Astrocyte of the hippocampus (primary cell): ENCODE results near the gene VASH1.
A peak's percentile ranks its signal among the peaks of the same experiment; 100 is the strongest.
"Not testable (repeated sequence)": the region's sequence is repeated elsewhere in the genome, so short reads cannot be mapped to it uniquely, and the experiment has no call there.

Experiments used
- DNase-seq: peaks from one replicate; pipeline ENCODE4 v3.0.0; 2011; ENCODE audit warnings: low read depth, low spot score

The VASH1 gene

DNA sequence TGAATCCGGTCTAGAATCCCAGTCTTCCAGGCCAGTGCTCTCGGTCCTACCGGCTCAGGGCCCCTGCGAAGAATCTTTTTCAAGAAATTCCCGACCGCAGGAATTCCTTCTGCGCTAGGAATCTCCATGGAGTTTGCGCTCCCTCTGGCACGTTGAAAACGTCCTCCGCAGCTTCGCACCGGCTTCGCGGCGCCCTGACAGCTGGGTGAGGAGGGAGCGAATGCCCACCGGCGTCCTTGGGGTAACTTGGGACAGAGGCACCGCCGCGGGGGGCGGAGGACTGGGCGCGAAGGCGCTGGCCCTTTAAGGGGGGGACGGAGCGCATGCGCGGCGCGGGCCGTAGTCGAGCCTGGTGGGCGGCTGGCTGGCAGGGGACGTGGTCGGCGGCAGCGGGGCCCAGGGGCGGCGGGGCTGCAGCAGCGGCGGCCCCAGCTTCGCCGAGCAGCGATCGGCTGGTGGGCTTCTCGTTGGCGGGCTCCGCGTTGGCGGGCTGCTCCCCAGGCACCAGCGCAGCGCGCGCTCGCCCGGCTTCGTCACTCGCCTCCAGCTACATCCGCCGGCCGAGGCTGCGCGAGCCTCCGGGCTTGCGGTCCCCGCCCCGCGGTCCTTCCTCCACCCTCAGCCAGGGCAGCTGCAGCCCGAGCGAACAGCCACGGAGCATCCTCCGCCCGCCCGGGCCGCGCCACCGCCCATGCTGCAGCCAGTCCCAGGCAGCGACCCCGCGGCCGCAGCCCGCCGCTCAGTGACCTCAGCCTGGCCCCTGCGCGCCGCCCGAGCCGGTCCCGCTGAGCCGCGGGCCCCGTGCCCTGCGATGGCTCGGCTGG lies at the start of gene VASH1:
VASH1 (plus strand) TSS at position 333 of the 824 bp plus-strand sequence. CDS start 1,354 bp downstream, outside the sequence.
- peak; percentile 88 for DNase-seq

DNA sequence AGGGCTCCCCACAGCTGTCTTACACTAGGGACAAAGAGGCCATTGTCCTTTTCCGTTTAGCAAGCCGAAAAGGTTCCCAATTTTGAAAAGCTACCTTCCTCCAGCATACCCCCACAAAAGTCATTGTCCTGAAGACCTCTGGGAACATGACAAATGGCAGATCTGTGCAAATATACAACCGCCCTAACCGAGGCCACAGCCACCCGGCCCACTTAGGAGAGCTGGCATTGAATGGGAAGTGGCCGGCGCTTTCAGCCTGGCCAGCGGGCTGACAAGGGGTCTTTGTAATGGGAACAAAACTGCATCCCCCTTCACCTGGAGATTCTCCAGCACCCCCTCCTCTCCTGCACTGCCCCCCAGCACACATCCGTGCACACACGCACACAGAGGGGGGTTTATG lies 48.1 kb upstream of the VASH1 start:
- no peak for DNase-seq

DNA sequence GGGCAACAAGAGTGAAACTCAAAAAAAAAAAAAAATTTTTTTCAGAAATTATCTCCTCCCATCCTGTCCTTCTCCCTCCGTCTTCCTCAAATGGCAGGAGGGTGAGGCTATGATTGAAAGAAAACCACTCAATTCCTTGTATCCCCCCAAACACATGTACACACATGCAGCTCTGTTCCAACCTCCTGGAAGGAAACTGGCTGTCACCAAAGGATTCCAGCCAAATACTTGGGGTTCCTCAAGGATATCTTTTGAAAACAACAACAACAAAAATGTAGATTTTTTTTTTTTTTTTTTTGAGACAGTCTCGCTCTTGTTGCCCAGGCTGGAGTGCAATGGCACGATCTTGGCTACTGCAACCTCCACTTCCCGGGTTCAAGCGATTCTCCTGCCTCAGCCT lies 46.8 kb upstream of the VASH1 start:
- DNase-seq, result no peak

DNA sequence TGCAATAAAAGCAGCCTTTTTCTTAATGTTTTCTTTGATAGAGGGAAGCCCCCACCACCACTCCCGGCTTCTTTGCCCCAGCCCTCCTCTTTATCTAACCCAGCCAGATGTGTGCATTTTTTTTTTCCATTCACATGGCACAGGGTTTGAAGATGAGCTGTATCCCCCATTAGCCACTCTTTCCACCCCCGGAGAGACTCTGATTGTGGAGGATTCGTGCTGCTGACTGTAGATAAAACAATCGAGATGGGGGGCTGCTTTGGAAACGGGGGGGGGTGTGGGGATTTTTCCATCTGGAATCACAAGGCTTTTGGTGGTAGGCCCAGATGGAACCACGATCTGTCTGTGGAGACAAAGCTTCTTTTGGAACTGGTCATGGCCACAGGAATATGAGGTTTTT lies 46.2 kb upstream of the VASH1 start:
- DNase-seq, result no peak

DNA sequence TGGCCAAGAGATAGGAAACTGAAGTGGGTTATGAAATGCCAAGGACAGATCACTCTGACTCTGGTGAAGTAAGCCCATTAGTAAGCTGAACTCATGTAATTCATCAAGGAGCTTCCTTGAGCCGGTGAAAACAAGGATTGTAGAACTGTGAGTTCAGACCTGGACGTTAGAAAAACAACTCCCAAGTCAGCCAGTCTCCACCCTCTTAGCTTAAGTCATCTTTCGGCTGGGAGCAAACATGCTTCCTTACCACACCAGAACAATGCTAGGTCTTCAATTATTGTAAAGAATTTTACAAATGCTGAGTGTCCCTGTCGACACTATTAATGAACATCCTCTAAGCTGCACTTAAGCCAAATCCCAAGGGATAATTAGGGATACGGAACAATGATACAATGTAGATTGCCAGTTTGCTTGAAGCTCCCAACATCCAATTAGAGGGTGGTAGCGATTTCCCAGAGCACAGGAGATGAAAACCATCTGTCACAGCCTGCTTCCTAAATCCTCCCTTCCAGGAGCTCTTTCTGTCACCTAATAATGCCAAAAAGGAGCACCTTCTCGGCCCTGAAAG lies 45.7 kb upstream of the VASH1 start:
- DNase-seq, result no peak

DNA sequence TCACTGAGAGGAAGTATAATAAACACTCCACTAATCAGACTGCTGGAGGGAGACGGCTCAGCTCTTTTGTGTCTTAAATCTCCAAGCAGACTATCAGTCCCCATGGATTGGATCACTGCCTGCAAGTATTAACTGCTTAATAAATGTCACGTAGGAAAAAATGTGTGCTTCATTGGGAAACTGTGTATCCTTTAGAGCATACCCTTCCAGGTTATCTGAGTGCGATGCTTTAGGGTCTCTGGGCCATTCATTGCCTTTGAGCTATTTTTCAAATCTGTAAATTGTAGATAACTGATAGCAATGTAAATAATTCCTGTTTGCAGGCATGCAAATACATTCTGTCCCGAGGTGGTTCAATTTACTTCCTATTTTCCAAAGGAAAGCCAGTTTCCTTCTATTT lies 45.0 kb upstream of the VASH1 start:
- DNase-seq, result no peak

DNA sequence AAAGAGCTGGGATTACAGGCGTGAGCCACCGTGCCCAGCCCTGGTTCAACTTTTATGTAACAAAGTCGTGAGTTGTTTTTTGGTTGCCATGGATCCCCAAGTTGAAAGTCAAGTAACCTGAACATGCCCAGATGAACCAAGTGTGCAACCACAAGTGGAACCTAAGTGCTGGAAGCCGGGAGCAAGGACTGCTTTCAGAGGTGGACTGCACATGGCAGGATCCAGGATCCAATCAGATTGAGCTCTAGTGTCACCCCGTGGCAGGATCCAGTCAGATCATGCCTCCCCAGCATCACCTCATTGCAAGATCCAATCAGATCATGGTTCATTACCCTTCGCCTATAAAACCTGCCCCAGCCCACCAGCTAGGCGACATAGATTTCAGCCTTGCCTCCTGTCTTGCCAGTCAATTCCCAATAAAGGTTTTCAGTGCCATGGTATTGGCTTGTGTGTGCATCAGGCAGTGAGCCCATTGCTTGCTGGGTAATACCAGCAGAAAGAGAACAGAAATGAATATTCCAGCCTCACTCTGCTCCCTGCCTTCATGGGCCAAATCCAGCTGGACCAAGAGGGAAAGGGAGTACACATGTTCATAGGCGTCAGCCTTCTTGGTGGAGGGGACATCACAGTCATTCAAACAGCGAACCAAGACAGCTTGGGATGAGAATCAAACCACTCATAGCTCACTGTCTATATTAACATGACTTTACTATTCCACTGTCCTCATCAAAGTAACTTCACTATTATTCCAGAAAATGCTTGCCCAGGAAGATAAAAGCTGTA lies 43.6 kb upstream of the VASH1 start:
- no peak for DNase-seq

DNA sequence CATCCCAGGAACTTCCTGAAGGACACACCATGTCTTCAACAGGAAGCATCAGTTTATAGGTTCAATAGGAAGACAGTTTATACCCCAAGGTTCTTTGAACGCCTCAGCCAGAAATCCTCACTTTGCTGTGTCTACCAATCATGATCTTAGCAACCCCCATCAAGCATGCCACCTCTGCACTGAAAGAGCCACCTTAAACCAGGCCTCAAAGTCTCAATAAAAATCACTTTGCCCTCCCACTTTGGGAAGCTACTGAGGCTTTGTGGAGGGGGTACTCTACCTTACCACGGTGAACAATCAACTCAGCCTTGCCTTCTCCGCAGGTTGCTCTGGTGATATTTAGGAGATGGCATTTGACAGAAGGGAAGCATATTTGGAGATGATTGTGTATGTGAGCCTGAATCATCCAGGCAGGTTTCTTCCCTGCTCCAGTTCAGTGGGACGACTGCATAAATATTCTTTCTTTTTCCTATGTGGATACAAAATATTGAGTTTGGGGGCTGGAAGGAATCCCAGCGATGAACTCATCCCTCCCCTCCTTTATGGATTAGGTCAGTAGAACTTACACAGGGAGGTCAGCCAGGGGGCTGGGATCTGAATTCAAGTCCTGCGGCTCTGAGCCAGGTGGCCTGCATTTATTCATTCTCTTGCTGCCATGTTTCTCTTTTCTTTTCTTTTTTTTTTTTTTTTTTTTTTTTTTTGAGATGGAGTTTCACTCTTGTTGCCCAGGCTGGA lies 42.8 kb upstream of the VASH1 start:
- DNase-seq, result no peak

DNA sequence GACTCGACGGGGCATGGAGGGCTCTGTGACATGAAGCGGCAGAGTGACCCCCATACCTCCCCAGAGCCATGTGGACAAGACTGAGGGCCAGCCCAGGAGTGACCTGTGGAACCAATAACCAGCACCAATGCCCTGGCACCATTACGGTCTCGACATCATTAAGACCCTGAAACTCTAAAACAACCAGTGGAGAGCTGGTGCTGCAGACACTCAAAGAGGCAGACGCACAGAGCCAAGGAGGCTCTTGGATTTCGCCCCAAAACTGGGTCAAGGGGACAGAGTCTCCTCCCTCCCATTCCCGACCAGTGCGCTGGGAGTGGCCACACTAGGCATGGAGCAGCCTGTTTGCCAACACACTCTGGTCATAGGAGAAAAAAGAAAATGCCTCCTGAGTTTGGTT lies 41.6 kb upstream of the VASH1 start:
- no peak for DNase-seq

DNA sequence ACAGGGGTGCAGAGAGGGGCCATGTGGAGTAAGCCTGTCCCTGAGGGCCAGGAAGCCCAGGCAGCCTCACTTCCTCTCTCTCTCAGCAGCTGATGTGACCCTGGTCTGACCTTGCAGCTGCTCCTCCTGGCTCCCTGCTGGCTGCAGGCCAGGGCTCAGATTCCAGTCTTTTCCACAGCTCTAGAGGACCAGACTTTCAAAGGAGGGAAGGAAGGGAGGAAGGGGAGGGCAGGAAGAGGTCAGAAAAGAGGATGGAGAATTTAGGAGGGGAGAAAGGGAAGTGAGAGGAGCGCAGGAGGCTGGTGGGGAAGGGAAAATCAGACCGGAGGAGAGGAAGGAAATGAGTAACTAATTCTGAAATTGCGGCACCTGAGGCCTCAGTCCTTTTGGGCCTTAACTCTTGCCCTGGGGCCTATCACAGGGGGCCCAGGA lies 40.9 kb upstream of the VASH1 start:
- peak; percentile 42 for DNase-seq

DNA sequence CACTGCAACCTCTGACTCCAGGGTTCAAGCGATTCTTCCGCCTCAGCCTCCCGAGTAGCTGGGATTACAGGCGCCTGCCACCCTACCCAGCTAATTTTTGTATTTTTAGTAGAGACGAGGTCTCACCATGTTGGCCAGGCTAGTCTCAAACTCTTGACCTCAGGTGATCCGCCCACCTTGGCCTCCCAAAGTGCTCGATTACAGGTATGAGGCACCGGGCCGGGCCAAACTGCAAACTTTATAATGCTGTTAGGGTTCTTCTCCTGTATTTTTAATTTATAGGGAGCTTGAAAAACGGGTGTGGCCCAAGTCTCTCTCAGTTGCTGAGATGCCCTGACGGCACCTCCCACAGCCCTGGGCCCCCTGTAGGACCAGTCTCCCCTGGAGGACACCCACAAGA lies 39.8 kb upstream of the VASH1 start:
- not testable (repeated sequence) for DNase-seq

DNA sequence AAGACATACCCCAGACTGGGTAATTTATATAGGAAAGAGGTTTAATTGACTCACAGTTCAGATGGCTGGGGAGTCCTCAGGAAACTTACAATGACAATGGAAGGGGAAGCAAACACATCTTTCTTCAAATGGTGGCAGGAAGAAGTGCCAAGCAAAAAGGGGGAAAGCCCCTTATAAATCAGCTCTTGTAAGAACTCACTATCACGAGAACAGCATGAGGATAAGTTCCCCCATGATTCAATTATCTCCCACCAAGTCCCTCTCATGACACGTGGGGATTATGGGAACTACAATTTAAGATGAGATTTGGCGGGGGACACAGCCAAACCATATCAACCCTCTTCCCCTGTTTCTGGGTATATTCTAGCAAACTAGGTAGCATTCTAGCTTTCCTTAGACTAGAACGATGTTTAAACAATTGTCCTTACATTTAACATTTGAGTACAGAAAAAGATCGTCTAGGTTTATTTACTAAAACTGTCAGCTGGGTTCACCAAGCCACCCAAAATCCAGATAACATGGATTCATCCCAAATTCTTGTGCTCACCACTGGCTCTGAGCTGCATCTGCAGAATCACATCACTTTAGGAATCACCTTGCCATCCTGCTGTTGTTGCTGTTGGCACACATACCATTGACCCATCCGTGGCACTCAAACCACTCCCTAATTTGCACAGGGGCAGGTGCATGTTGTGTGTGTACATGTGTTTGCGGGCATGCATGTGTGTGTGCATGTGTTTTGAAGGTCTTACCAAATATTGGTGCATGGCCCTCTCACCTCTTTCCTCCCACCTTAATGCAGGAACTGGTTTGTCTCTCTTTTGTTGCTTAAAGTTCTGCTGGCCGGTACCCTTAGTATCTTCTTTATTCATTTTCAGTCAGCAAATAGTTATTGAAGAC lies 36.4 kb upstream of the VASH1 start:
- DNase-seq, result no peak

DNA sequence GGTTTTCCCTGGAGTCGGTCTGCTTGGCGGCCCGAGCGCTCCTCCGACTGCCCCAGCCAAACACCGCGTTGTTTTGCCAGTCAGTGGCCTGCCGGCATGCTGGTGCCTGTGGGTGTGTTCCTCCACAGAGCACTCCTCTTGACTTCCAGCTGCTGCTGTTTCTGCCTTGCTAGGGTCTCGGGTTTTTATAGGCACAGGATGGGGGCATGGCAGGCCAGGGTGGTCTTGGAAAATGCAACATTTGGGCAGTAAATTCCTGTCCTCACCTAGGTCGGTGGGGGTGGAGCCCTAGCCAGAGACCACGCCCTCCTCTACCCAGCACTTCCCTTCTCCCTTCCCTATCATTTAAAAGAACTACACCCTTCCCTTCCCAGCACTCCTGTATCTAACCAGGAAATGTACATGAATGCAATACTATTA lies 34.7 kb upstream of the VASH1 start:
- DNase-seq, result no peak

DNA sequence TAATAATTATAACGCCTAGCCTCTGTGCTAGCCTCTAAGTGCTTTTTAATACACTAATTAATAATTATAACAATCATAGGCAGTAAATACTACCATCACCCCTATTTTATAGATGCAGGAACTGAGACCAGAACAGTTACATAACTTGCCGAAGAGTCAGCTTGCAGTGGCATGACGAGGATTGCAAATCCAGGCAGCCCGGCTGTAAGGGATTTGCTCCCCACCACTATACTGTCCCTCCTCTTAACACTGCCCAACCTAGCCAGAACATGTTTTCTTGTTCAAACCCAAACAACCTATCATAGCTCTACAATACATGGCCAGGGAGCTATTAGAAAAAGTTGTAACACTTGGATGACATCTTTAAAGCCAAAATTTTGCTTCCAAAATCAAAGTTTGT lies 33.9 kb upstream of the VASH1 start:
- DNase-seq, result no peak

DNA sequence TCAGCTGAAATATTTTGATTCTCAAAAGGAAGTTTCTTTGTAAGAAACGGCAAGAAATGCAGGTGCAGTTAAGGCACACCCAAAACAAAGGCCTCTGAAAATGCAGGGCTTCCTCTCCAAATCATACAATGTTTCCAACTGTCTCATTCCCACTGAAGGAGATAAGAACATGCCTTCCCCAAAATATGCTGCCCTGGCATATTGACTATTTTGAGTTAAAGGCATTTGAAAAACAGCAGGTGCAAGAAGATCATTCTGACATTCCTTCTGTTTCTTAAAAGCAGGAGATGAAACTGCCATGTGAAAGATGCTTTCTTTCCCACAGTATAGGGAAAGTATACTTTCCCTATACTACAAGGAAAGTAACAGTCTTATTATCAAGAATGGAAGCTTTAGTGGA lies 33.4 kb upstream of the VASH1 start:
- no peak for DNase-seq

DNA sequence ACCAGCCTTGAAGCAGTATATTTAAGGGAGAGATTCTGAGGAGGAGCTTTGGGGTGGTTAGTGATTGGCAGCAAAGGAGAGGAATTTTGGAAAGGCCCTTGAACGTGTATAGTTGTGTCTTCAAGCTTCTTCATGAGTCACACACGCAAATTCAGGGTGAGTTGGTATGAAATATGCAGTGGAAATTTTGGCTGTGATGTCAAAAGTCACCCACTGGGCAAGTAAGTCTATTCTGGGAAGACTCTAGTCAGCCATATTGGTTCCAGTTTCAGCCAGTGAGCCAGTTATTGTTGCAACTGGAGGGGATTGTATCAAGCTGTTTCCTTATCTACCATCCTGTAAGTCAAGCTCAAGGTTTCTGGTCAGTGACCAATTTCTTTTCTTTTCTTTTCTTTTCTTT lies 32.0 kb upstream of the VASH1 start:
- no peak for DNase-seq

DNA sequence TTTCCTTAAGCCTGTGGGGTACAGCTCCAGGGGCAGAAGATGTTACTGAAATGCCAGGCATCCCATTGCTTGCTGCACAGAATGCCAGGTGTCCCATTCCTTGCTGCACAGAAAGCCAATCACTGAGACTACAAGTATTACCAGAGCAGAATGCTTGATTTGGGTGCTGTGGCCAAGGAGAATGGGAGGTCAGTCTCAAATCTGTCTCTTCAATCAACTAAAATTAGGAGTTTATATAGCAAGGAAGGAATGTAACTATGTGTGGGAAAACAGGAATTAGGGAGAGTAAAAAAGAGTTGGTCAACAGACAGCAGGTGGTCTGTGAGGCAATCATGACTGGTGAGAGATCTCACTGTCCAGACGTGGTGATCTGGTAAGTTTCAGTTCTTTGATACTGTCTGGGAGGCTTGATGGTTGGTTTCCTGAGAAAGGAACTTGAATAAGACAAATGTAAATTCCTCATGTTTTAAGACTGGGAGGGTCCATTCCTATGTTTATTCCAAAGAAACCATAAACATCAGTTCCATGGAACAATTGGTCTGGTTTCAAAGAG lies 31.2 kb upstream of the VASH1 start:
- DNase-seq, result no peak

DNA sequence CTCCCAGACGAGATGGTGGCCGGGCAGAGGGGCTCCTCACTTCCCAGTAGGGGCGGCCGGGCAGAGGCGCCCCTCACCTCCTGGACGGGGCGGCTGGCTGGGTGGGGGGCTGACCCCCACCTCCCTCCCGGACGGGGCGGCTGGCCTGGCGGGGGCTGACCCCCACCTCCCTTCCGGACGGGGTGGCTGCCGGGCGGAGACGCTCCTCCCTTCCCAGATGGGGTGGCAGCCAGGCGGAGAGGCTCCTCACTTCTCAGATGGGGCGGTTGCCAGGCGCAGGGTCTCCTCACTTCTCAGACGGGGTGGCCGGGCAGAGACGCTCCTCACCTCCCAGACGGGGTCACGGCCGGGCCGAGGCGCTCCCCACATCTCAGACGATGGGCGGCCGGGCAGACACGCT lies 26.8 kb upstream of the VASH1 start:
- not testable (repeated sequence) for DNase-seq

DNA sequence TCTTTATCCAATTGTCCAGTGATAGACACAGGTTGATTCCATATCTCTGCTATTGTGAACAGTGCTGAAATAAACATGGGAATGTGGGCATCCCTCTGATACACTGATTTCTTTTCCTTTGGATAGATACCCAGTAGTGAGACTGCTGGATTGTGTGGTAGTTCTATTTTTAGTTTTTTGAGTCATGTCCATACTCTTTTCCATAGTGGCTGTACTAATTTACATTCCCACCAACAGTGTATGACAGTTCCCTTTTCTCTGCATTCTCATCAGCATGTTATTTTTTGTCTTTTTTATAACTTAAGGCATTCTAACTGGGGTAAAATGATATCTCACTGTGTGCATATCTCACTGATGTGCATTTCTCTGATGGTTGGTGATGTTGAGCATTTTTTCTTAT lies 24.8 kb upstream of the VASH1 start:
- no peak for DNase-seq

DNA sequence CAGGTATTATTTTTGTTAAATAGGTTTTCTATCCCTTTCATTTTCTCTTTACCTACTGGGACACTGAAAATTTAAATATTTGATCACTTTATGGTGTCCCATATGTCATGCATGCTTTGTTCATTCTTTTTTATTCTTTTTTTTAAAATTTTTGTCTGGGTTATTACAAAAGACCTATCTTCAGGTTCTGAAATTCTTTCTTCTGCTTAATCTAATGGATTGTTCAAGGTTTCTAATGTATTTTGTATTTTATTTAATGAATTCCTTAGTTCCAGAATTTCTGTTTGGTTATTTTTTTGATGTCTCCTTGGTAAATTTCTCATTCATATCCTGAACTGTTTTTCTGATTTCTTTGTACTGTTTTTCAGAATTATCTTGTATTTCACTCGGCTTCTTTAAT lies 20.2 kb upstream of the VASH1 start:
- no peak for DNase-seq

DNA sequence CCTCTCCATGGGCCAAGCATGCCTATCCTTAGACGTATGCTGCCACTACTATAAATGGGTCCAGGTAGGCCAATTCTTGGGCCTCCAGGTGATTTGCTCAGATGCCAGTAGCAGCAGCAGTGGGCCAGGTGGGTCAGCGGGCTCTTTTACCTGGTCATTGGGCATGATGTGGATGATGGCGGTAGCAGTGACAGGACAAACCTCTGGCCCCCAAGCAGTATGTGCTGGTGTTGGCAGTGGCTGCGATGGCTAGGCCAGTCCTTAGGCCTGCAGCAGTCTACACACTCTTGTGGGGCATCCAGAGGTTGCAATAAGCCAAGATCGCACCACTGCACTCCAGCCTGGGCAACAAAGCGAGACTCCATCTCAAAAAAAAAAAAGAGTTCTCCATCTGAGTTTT lies 19.1 kb upstream of the VASH1 start:
- DNase-seq, result no peak
